K562 (cell line): Measurements from ENCODE around the gene ANKRD6. TPM values are rescaled to one million over a fixed set of nuclear protein-coding genes. Genes with fewer than 3 reads are reported as not detected.

Source experiments
- ATAC-seq: fragments of 200-7000 bp; cut with Tn5 transposase; 3 replicates; pipeline ENCODE4 v1.9.1; 2020; ENCODE audit warnings: moderate library complexity
- BruUV-seq: library from RNA; stranded (reverse); fragments of 400-500 nt; replicated peaks from 2 replicates; lab custom pipeline; 2021; lab: Mats Ljungman, UMichigan
- CTCF ChIA-PET: fragments of 300-600 bp; formaldehyde crosslinking; extraction: SDS; loops from one replicate; lab custom pipeline; 2021; ENCODE audit warnings: low intra/inter-chr PET ratio; lab: Yijun Ruan, JAX
- POLR2A ChIA-PET: fragments of 300-600, 350-650 bp; sonication (Branson Sonifier 250); formaldehyde crosslinking; extraction: SDS; loops from one replicate; lab custom pipeline; 2021; ENCODE audit warnings: antibody characterized with exemption, inconsistent platforms; lab: Yijun Ruan, JAX
- DNase-seq, 4 experiments: peaks; one replicate each; pipeline versions ENCODE4 v3.0.0 to v3.0.0-alpha.2; 2011 to 2018; ENCODE audit warnings: low spot score in 3 of 4, mixed read lengths in 3 of 4; ENCODE audit errors: extremely low read depth in 1 of 4
- FAIRE-seq: peaks from 2 replicates; lab custom pipeline; 2011; peaks lifted over from hg19 to GRCh38; lab: Jason Lieb, UNC
- H2AFZ ChIP-seq: 2 replicates; pipeline ENCODE4 v1.6.0; 2011; ENCODE audit warnings: low read depth, low read length, control low read depth, inconsistent platforms
- H3K27ac ChIP-seq: fragments of 200-600 bp; 3 replicates; pipeline ENCODE4 v1.8.0; 2011; ENCODE audit warnings: low read depth, mild to moderate bottlenecking, control low read depth, inconsistent platforms, low read length, moderate library complexity, mixed read lengths; ENCODE audit errors: extremely low read depth
- H3K27me3 ChIP-seq, 2 experiments: fragments of 300-600 bp in 1 of 2; 2 replicates in 1 of 2; 3 replicates in 1 of 2; pipeline versions ENCODE4 v1.6.0 to v1.8.0; 2011; ENCODE audit warnings: inconsistent platforms in 2 of 2, low read length in 2 of 2, mild to moderate bottlenecking in 1 of 2, mixed read lengths in 1 of 2, moderate library complexity in 1 of 2; ENCODE audit not compliant: control insufficient read depth in 2 of 2, insufficient read depth in 2 of 2
- H3K36me3 ChIP-seq: fragments of 300-600 bp; 3 replicates; pipeline ENCODE4 v1.8.0; 2011; ENCODE audit warnings: mild to moderate bottlenecking, low read length, inconsistent platforms; ENCODE audit not compliant: control insufficient read depth, insufficient read depth
- H3K4me1 ChIP-seq, 2 experiments: fragments of 200-600 bp in 1 of 2; replicated peaks in 1 of 2; 2 replicates in 1 of 2; 3 replicates in 1 of 2; pipeline versions ENCODE4 v1.5.1 to v1.8.0; 2011; ENCODE audit warnings: inconsistent platforms in 2 of 2, low read length in 2 of 2, mild to moderate bottlenecking in 1 of 2, mixed read lengths in 1 of 2, moderate library complexity in 1 of 2; ENCODE audit not compliant: control insufficient read depth in 2 of 2, insufficient read depth in 2 of 2
- H3K4me2 ChIP-seq: 2 replicates; pipeline ENCODE4 v1.6.1; 2011; ENCODE audit warnings: low read length, control low read depth, inconsistent platforms, mixed read lengths; ENCODE audit not compliant: insufficient read depth
- H3K4me3 ChIP-seq: fragments of 200-600 bp; sonication (generic), shearing (Covaris generic); 2 replicates; pipeline ENCODE4 v1.5.1; 2016; ENCODE audit warnings: control low read depth, inconsistent platforms
- H3K79me2 ChIP-seq: fragments of 200-600 bp; 3 replicates; pipeline ENCODE4 v1.8.0; 2011; ENCODE audit warnings: low read length, inconsistent platforms; ENCODE audit not compliant: control insufficient read depth, insufficient read depth
- H3K9ac ChIP-seq, 2 experiments: 2 replicates each; pipeline versions ENCODE4 v1.6.0 to v1.6.1; 2011; ENCODE audit warnings: low read depth in 2 of 2, low read length in 2 of 2, control low read depth in 1 of 2, inconsistent platforms in 1 of 2, mild to moderate bottlenecking in 1 of 2, mixed read lengths in 1 of 2; ENCODE audit not compliant: insufficient read depth in 1 of 2
- H3K9me1 ChIP-seq: one replicate; pipeline ENCODE4 v1.6.0; 2011; ENCODE audit warnings: inconsistent platforms, mild to moderate bottlenecking, low read length, moderate library complexity; ENCODE audit not compliant: control insufficient read depth, insufficient read depth
- H3K9me3 ChIP-seq: replicated peaks from 2 replicates; pipeline ENCODE4 v1.5.1; 2011; ENCODE audit warnings: low read depth, low read length, inconsistent platforms; ENCODE audit not compliant: control insufficient read depth, insufficient read depth
- H4K20me1 ChIP-seq: replicated peaks from 2 replicates; pipeline ENCODE4 v1.6.1; 2011; ENCODE audit warnings: low read length, inconsistent platforms, mixed read lengths; ENCODE audit not compliant: control insufficient read depth, insufficient read depth
- C11orf30 ChIP-seq: fragments of 450-650 bp; IDR thresholded peaks from 2 replicates; pipeline ENCODE4 v1.6.1; 2016; ENCODE audit warnings: low read depth, mild to moderate bottlenecking
- CBX5 ChIP-seq: IDR thresholded peaks from 2 replicates; pipeline ENCODE4 v1.6.1; 2014; ENCODE audit warnings: low read depth, borderline replicate concordance
- CEBPG ChIP-seq, 3 experiments: fragments of 200-800 bp in 1 of 3; sonication (Bioruptor generic) in 1 of 3; sonication (generic) in 1 of 3; formaldehyde crosslinking in 1 of 3; IDR thresholded peaks in 2 of 3; conservative IDR thresholded peaks in 1 of 3; 2 replicates each; pipeline versions ENCODE4 v1.6.1 to v1.8.0; 2016 to 2022; ENCODE audit warnings: missing compliant biosample characterization in 2 of 3, missing genetic modification characterization in 2 of 3, mild to moderate bottlenecking in 1 of 3, missing genetic modification reagents in 1 of 3
- KAT7 ChIP-seq: sonication (generic); formaldehyde crosslinking; IDR thresholded peaks from 2 replicates; pipeline ENCODE4 v1.8.0; 2022; ENCODE audit warnings: missing genetic modification reagents, mild to moderate bottlenecking, borderline replicate concordance
- KAT8 ChIP-seq: fragments of 450-650 bp; IDR thresholded peaks from 2 replicates; pipeline ENCODE4 v1.6.1; 2016; ENCODE audit warnings: low read depth, mild to moderate bottlenecking
- NFE2 ChIP-seq: IDR thresholded peaks from 2 replicates; pipeline ENCODE4 v1.6.1; 2014; ENCODE audit warnings: antibody characterized with exemption, low read depth
- NRF1 ChIP-seq, 2 experiments: fragments of 450-650 bp; IDR thresholded peaks in 1 of 2; conservative IDR thresholded peaks in 1 of 2; 2 replicates each; pipeline ENCODE4 v1.6.1; 2014; ENCODE audit warnings: mild to moderate bottlenecking in 2 of 2
- RBM39 ChIP-seq: fragments of 200-400 bp; formaldehyde crosslinking; optimal IDR thresholded peaks from 2 replicates; pipeline ENCODE3; 2018; ENCODE audit warnings: low read depth, low read length
- TRIM24 ChIP-seq, 2 experiments: fragments of 450-650 bp; IDR thresholded peaks; 2 replicates each; pipeline ENCODE4 v1.6.1; 2016
- WGBS: fragments of 100-300 bp; shearing (Covaris generic); methylation state at CpG from one replicate; pipeline ENCODE4 v1.1.6; 2016; ENCODE audit warnings: low coverage, mixed read lengths; ENCODE audit not compliant: insufficient coverage; ENCODE audit errors: missing lambda C conversion rate; 5-methylcytosine and 5-hydroxymethylcytosine counted together
- in situ Hi-C: fragments of 300-500 bp; cut with MboI; formaldehyde crosslinking; loops from 4 replicates; pipeline ENCODE4 v1.15.0; 2018; ENCODE audit warnings: inconsistent platforms, mixed read lengths
- intact Hi-C: fragments of 100-400 bp; cut with micrococcal nuclease; formaldehyde crosslinking; loops from 2 replicates; pipeline ENCODE4 v1.14.2; 2022
- polyA plus RNA-seq, 8 experiments: library from polyadenylated mRNA; depleted of rRNA in 4 of 8; stranded (reverse) in 5 of 8; unstranded in 3 of 8; fragments of >200 nt; fragmentation: Nextera tagmentation in 2 of 8; fragmentation: Illumina TruSeq in 1 of 8; extraction: Ambion mirVana in 2 of 8; extraction: Trizol in 1 of 8; gene quantifications; 2 replicates each; pipeline versions ENCODE4 v1.2.1 to v1.2.3, GENCODE V29; 2011 to 2014; ENCODE audit warnings: inconsistent platforms in 1 of 8, missing spikeins in 1 of 8
- total RNA-seq, 7 experiments: library from RNA; depleted of rRNA in 6 of 7; stranded (reverse); fragments of >200 nt in 6 of 7; fragmentation: Illumina TruSeq in 2 of 7; extraction: Trizol in 2 of 7; gene quantifications; 2 replicates each; pipeline versions ENCODE4 v1.2.1 to v1.2.3, GENCODE V29; 2011 to 2021; ENCODE audit warnings: low replicate concordance in 1 of 7
- TF ChIP-seq, protein P1 (sequence below): sonication (generic); formaldehyde crosslinking; IDR thresholded peaks from 2 replicates; pipeline ENCODE4 v1.9.0; 2022; ENCODE audit warnings: mild to moderate bottlenecking, missing genetic modification reagents

Gene ANKRD6
- total and polyA plus RNA-seq, 9 of the 15 experiments (the other 6 are each of a cell fraction or from before 2014, with no cell fraction given): 0.04 to 0.22 (median 0.08) TPM; not detected in 4

DNA sequence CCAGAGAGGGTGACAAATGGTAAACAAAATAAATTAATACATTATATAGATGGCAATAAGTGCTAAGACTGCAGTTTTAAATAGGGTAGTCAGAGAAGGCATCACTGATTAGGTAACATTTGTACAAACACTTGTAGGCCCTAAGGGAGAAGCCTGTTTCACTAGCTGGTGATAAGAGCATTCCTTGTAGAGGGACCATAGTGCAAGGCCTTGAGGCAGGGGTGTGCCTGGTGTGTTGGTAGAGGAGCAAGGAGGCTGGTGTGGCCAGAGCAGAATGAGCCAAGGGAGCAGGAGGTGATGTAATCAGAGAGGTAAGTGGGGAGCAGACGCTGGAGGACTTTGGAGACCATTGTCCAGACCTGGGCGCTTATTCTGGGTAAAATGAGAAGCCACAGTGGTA is 70.7 kb downstream of the ANKRD6 start:
- in situ Hi-C loops: no loop called here
- WGBS: 5% methylated on average over 2 of the region's 2 CpGs
- TF ChIP-seq C11orf30 (peak; percentile 6; the same call in 1 of the 2 replicates), NFE2 (no peak), TRIM24 (IDR thresholded peaks at IDR 0.05) (no peak), RBM39 (no peak)
- Histone ChIP-seq H3K9me3 (no peaks in the 10 kb centered on the region), H3K27me3 (peaks cover 3 to 25% of the 10 kb centered on the region in 2 experiments; a peak in 4 of 5 replicates), H4K20me1 (no peaks in the 10 kb centered on the region), H3K27ac (no peak overlapping the region), H3K79me2 (no peaks in the 10 kb centered on the region), H3K4me1 (no peaks in the 10 kb centered on the region), H3K4me3 (no peak overlapping the region), H3K9ac (no peak overlapping the region), H3K36me3 (no peaks in the 10 kb centered on the region), H2AFZ (no peak overlapping the region), H3K4me2 (no peak overlapping the region), H3K9me1 (no peaks in the 10 kb centered on the region)
- BruUV-seq: no TSS peak
- ATAC-seq (no peak), DNase-seq (no peak), FAIRE-seq (no peak)
- ChIA-PET POLR2A (no interaction called here), CTCF (no interaction called here)
- intact Hi-C loops: no loop called here

DNA sequence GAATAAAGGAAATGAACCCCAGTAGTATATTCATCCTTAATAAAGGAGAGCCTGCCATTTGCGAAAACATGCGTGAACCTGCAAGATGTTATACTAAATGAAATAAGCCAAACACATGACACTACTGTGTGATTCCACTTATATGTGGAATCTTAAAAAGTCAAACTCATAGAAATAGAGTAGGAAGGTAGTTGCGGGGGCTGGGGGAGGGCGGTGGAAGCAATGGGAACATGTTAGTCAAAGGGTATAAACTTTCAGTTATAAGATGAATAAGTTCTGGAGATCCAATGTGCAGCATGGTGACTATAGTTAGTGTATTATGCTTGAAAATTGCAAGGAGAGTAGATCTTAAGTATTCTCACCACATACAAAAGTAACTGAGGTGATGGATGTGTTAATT is 72.9 kb downstream of the ANKRD6 start:
- in situ Hi-C loops: no loop called here
- H3K27ac ChIP-seq: no peak overlapping the region
- no peak overlapping the region for H3K4me3 ChIP-seq
- peaks cover 3 to 36% of the 10 kb centered on the region in 2 experiments; a peak in 4 of 5 replicates for H3K27me3 ChIP-seq
- no peaks in the 10 kb centered on the region for H3K9me1 ChIP-seq
- no peak for DNase-seq
- H3K79me2 ChIP-seq: no peaks in the 10 kb centered on the region
- ATAC-seq: no peak
- no peak overlapping the region for H3K4me2 ChIP-seq
- H2AFZ ChIP-seq: no peak overlapping the region
- CTCF ChIA-PET: no interaction called here
- POLR2A ChIA-PET: no interaction called here
- 0 out of 2 replicates have a peak, but pooled peaks cover 4% of the 10 kb centered on the region for H4K20me1 ChIP-seq
- no peaks in the 10 kb centered on the region for H3K36me3 ChIP-seq
- no peak for FAIRE-seq
- no peak overlapping the region for H3K9ac ChIP-seq
- intact Hi-C loops: no loop called here
- no peaks in the 10 kb centered on the region for H3K9me3 ChIP-seq
- WGBS: 9% methylated on average over 4 of the region's 4 CpGs
- H3K4me1 ChIP-seq: peaks cover 0 to 4% of the 10 kb centered on the region in 2 experiments; a peak in 1 of 5 replicates
- no TSS peak for BruUV-seq
- TF ChIP-seq CEBPG (CRISPR knock-in tag; IDR thresholded peaks at IDR 0.05) (no peak), CEBPG (tag; conservative IDR thresholded peaks at IDR 0.05 in 1 of 2, IDR thresholded peaks at IDR 0.05 in 1 of 2) (no peak), CBX5 (no peak), NRF1 (conservative IDR thresholded peaks at IDR 0.05 in 1 of 2, IDR thresholded peaks at IDR 0.05 in 1 of 2) (no peak), KAT8 (no peak), KAT7 (CRISPR knock-in tag) (no peak)
- TF ChIP-seq, protein P1, sequence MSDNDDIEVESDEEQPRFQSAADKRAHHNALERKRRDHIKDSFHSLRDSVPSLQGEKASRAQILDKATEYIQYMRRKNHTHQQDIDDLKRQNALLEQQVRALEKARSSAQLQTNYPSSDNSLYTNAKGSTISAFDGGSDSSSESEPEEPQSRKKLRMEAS (CRISPR knock-in tag): no peak
